MM.1S (cell line): Measurements from ENCODE around the gene ATP13A4.

Source experiments
- DNase-seq: peaks from one replicate; pipeline ENCODE4 v3.0.0-alpha.2; 2015
- H2AFZ ChIP-seq: fragments of 300-600 bp; sonication (generic); 2 replicates; pipeline ENCODE4 v1.6.0; 2016; ENCODE audit warnings: antibody characterized with exemption, low read length
- H3F3A ChIP-seq: fragments of 300-600 bp; sonication (generic); 2 replicates; pipeline ENCODE4 v1.6.1; 2016; ENCODE audit warnings: mild to moderate bottlenecking, antibody characterized with exemption, low read length, moderate library complexity, mixed read lengths; ENCODE audit not compliant: insufficient read depth
- H3K27ac ChIP-seq: fragments of 300-600 bp; sonication (generic); 2 replicates; pipeline ENCODE4 v1.5.1; 2016; ENCODE audit warnings: mild to moderate bottlenecking, low read length
- H3K27me3 ChIP-seq: fragments of 300-600 bp; sonication (generic); replicated peaks from 2 replicates; pipeline ENCODE4 v1.6.0; 2016; ENCODE audit warnings: low read length; ENCODE audit not compliant: insufficient read depth
- H3K36me3 ChIP-seq: fragments of 300-600 bp; sonication (generic); replicated peaks from 2 replicates; pipeline ENCODE4 v1.6.1; 2016; ENCODE audit warnings: mild to moderate bottlenecking, low read length, mixed read lengths; ENCODE audit not compliant: insufficient read depth
- H3K4me1 ChIP-seq: fragments of 300-600 bp; sonication (generic); 2 replicates; pipeline ENCODE4 v1.6.1; 2016; ENCODE audit warnings: low read length, mixed read lengths
- H3K4me2 ChIP-seq: fragments of 300-600 bp; sonication (generic); 2 replicates; pipeline ENCODE4 v1.6.0; 2016; ENCODE audit warnings: low read depth, low read length
- H3K4me3 ChIP-seq: fragments of 300-600 bp; sonication (generic); 2 replicates; pipeline ENCODE4 v1.5.1; 2016; ENCODE audit warnings: low read length, mixed read lengths
- H3K79me2 ChIP-seq: fragments of 300-600 bp; sonication (generic); 2 replicates; pipeline ENCODE4 v1.6.1; 2016; ENCODE audit warnings: mixed run types, low read length, mixed read lengths
- H3K9ac ChIP-seq: fragments of 300-600 bp; sonication (generic); 2 replicates; pipeline ENCODE4 v1.6.1; 2016; ENCODE audit warnings: low read length, mixed read lengths
- H3K9me2 ChIP-seq: fragments of 300-600 bp; sonication (generic); replicated peaks from 2 replicates; pipeline ENCODE4 v1.6.1; 2016; ENCODE audit warnings: mild to moderate bottlenecking, low read length, mixed read lengths; ENCODE audit not compliant: insufficient read depth
- H3K9me3 ChIP-seq: fragments of 300-600 bp; sonication (generic); replicated peaks from 2 replicates; pipeline ENCODE4 v1.6.1; 2016; ENCODE audit warnings: mild to moderate bottlenecking, low read length, mixed read lengths; ENCODE audit not compliant: insufficient read depth
- H4K20me1 ChIP-seq: fragments of 300-600 bp; sonication (generic); 2 replicates; pipeline ENCODE4 v1.6.1; 2016; ENCODE audit warnings: mild to moderate bottlenecking, low read length, moderate library complexity, mixed read lengths; ENCODE audit not compliant: insufficient read depth
- EZH2 ChIP-seq: fragments of 300-600 bp; sonication (generic); optimal IDR thresholded peaks from 2 replicates; pipeline ENCODE3; 2017; ENCODE audit warnings: low read depth, mild to moderate bottlenecking, antibody characterized with exemption, low read length, mixed read lengths
- EZH2phosphoT487 ChIP-seq: fragments of 300-600 bp; sonication (generic); IDR thresholded peaks from 2 replicates; pipeline ENCODE4 v1.6.1; 2018; ENCODE audit warnings: antibody characterized with exemption, low read length
- TF ChIP-seq, protein P1 (sequence below): fragments of 300-600 bp; sonication (generic); IDR thresholded peaks from 2 replicates; pipeline ENCODE4 v1.5.1; 2016; ENCODE audit warnings: antibody characterized with exemption, low read length, mixed read lengths

ATP13A4 gene

DNA sequence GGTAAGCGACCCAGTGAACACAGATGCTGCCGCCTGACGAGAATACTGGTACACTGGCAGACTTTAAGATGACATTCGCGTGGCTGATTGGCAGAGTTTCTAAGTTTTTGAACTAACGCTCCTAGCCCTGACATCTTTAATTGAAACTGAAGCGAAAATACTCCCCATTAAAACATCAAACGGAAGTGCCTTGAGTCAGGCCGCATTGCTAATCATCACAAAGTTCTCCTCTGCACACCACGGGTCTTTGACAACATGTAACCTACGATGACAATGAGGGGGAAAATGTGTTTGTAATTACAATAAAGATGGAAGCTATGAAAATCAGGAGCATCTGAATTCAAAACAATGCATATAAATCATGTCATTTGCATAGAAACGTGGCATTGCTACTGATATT lies 44.5 kb downstream of the ATP13A4 start:
- Histone ChIP-seq H2AFZ (no peak overlapping the region), H3K79me2 (no peaks in the 10 kb centered on the region), H3K4me1 (no peaks in the 10 kb centered on the region), H3K4me2 (no peak overlapping the region), H3F3A (no peaks in the 10 kb centered on the region), H3K36me3 (no peaks in the 10 kb centered on the region), H3K9ac (no peak overlapping the region), H3K4me3 (no peak overlapping the region), H4K20me1 (no peaks in the 10 kb centered on the region), H3K9me3 (no peaks in the 10 kb centered on the region), H3K27me3 (no peaks in the 10 kb centered on the region), H3K9me2 (no peaks in the 10 kb centered on the region), H3K27ac (no peak overlapping the region)
- DNase-seq, result no peak
- TF ChIP-seq EZH2, result no peak
- TF ChIP-seq, protein P1, sequence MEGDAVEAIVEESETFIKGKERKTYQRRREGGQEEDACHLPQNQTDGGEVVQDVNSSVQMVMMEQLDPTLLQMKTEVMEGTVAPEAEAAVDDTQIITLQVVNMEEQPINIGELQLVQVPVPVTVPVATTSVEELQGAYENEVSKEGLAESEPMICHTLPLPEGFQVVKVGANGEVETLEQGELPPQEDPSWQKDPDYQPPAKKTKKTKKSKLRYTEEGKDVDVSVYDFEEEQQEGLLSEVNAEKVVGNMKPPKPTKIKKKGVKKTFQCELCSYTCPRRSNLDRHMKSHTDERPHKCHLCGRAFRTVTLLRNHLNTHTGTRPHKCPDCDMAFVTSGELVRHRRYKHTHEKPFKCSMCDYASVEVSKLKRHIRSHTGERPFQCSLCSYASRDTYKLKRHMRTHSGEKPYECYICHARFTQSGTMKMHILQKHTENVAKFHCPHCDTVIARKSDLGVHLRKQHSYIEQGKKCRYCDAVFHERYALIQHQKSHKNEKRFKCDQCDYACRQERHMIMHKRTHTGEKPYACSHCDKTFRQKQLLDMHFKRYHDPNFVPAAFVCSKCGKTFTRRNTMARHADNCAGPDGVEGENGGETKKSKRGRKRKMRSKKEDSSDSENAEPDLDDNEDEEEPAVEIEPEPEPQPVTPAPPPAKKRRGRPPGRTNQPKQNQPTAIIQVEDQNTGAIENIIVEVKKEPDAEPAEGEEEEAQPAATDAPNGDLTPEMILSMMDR, result no peak
- TF ChIP-seq EZH2phosphoT487, result no peak

DNA sequence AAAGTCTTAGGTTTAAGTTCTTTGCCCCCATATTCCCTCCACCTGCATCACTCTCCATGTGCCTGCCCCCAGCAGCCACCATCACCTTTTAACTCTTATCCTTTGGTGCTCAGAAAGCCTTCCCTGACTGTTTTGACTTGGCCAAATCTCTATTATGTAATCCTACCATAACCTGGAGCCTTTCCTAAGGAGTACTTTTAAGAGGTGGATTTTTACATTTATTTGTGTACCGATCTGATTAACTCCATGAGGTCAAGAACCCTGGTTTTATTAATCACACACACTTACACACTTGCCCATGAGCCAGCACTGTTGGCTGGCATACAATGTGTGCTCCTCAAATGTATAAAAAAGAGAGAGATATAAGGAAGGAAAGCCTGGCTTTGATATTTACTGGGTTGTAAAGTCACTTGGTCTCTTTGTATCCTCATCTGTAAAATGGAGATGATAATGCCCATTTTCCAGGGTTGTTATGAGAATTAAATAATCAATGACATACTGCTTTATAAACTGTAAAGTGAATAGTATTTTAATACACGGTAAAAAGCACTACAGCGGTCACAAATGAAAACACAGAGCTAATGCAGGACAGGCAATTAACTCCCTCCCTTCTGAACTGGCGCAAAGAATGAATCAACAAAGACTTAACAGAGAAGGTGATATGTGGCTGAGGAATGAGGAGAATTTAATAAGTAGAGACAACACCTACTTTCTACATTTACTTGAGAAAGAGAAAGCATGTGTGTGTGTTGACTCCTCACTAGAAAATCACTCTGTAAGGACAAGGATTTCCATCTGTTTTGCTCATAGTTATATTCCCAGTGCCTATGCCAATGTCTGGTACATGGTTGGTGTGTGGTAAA lies 45.4 kb downstream of the ATP13A4 start:
- no peaks in the 10 kb centered on the region for H3K79me2 ChIP-seq
- no peaks in the 10 kb centered on the region for H3K9me3 ChIP-seq
- no peaks in the 10 kb centered on the region for H3K9me2 ChIP-seq
- DNase-seq, result no peak
- no peak for TF ChIP-seq EZH2
- TF ChIP-seq EZH2phosphoT487, result no peak
- TF ChIP-seq, protein P1, result no peak
- no peaks in the 10 kb centered on the region for H3F3A ChIP-seq
- H3K4me2 ChIP-seq, result no peak overlapping the region
- H3K27me3 ChIP-seq, result no peaks in the 10 kb centered on the region
- H3K36me3 ChIP-seq, result no peaks in the 10 kb centered on the region
- no peak overlapping the region for H2AFZ ChIP-seq
- no peaks in the 10 kb centered on the region for H4K20me1 ChIP-seq
- no peak overlapping the region for H3K4me3 ChIP-seq
- no peak overlapping the region for H3K9ac ChIP-seq
- H3K27ac ChIP-seq, result no peak overlapping the region
- H3K4me1 ChIP-seq, result no peaks in the 10 kb centered on the region

DNA sequence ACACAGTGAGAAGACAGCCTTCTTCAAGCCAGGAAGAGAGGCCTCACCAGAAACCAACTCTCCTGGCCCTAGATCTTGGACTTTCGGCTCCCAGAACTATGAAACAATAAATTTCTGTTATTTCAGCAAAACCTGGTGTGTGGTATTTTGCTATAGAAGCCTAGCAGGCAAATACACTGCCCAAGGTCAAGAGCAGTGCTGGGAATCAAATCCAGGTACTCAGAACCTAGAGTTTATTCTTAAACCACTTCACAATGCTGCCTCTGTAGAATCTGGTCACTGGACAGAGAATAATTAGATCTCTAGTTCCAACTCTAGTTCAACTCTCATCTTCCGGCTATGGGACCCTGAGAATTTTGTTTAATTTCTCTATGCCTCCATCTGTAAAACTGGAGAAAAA lies 46.6 kb downstream of the ATP13A4 start:
- no peak overlapping the region for H3K4me2 ChIP-seq
- H3K27me3 ChIP-seq, result no peaks in the 10 kb centered on the region
- H3K4me3 ChIP-seq, result no peak overlapping the region
- H3F3A ChIP-seq, result no peaks in the 10 kb centered on the region
- no peak overlapping the region for H3K9ac ChIP-seq
- no peaks in the 10 kb centered on the region for H3K4me1 ChIP-seq
- DNase-seq, result no peak
- TF ChIP-seq, protein P1, result no peak
- TF ChIP-seq EZH2phosphoT487, result no peak
- no peak for TF ChIP-seq EZH2
- H3K9me3 ChIP-seq, result no peaks in the 10 kb centered on the region
- H3K36me3 ChIP-seq, result no peaks in the 10 kb centered on the region
- H3K9me2 ChIP-seq, result no peaks in the 10 kb centered on the region
- H3K27ac ChIP-seq, result no peak overlapping the region
- H3K79me2 ChIP-seq, result no peaks in the 10 kb centered on the region
- no peaks in the 10 kb centered on the region for H4K20me1 ChIP-seq
- H2AFZ ChIP-seq, result no peak overlapping the region
